COLO668 (cell line): ENCODE results near the gene RPS3.
A peak's percentile ranks its signal among the peaks of the same experiment; 100 is the strongest.
"Not testable (repeated sequence)": the region's sequence is repeated elsewhere in the genome, so short reads cannot be mapped to it uniquely, and the experiment has no call there.

Experiments used
- DNase-seq: peaks from one replicate; lab custom pipeline; 2025; ENCODE audit not compliant: unreplicated experiment; lab: John Stamatoyannopoulos, UW

The RPS3 gene

DNA sequence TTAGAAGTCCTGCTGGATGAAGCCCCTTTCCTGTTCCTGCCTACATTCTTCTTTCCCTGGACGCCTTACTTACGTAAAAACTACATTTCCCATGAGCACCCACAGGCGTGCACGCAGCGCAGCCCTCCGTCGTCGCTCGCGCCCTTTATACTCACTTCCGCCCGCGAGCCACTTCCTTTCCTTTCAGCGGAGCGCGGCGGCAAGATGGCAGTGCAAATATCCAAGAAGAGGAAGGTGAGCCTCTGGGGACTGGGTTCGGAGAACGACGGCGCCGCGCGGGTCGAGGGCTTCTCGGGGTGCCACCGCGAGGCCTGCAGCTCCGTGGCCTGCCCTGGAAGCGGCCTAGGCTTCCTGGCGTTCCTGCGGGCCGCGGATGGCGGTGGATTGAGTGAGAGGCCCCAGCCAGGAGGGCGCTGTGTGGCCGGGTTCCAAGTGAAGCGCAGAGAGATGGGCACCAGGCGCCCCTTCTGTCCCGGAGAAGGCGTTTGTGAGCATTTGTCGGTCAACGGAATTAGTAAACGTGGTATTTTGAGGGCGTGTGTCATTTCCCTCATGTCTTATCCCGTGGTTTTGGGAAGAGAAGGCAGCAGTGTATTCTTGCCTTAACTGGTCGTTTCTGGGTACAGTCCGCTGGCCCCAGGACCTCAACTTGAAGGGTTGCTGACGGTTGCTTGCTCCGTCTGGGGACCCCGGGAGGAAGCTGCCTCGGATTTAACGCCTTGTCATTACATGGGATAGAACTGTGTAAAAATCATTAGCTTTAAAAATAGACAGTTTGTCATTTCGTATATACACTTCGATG lies at the start of gene RPS3:
TSS of gene RPS3 (plus strand) at position 175 of the 802 bp plus-strand sequence. CDS start at position 205, 30 bp downstream.
- DNase-seq, result peak; percentile 90

- DNase-seq, result no peak
Observed at GRCh38 chr11:75349521-75350116, 49.7 kb upstream of the RPS3 start.

DNA sequence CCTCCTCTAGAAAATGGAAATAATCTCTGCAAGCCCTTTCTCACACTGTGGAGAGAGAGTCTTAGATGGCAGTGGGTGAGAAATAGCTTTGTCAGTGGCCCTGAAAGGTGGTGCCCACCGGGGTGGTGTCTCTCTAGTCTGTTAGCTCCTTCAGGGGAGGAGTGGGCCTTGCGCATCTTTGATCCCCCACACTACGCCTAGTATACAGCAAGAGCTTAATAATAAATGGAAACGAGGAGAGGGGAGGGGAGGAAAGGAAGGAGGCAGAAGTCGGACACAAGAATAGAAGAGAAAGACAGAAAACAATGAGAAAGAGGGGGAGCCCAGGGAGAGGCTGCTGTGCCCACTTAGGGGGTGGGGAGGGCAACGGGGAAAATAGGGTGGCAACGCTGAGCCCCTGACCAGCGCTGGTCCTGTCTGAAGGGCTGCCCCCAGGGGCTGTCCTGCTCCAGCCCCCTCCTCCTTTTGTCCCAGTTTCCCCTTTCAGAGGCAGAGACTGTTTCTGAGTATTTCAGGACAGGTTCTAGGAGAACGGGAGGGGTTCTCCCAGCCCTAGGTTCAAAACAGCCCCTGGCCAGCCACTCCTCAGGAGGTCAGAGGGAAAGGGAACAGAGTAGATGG lies 49.1 kb upstream of the RPS3 start:
- no peak for DNase-seq

- peak; percentile 25 for DNase-seq
Observed at GRCh38 chr11:75350743-75351540, 48.4 kb upstream of the RPS3 start.

- peak; percentile 59 for DNase-seq
Observed at GRCh38 chr11:75351541-75351790, 47.9 kb upstream of the RPS3 start, which contains the start of gene ARRB1. TSS of gene ARRB1 (minus strand) at chr11:75351661. CDS start at chr11:75351607, 54 bp downstream.

DNA sequence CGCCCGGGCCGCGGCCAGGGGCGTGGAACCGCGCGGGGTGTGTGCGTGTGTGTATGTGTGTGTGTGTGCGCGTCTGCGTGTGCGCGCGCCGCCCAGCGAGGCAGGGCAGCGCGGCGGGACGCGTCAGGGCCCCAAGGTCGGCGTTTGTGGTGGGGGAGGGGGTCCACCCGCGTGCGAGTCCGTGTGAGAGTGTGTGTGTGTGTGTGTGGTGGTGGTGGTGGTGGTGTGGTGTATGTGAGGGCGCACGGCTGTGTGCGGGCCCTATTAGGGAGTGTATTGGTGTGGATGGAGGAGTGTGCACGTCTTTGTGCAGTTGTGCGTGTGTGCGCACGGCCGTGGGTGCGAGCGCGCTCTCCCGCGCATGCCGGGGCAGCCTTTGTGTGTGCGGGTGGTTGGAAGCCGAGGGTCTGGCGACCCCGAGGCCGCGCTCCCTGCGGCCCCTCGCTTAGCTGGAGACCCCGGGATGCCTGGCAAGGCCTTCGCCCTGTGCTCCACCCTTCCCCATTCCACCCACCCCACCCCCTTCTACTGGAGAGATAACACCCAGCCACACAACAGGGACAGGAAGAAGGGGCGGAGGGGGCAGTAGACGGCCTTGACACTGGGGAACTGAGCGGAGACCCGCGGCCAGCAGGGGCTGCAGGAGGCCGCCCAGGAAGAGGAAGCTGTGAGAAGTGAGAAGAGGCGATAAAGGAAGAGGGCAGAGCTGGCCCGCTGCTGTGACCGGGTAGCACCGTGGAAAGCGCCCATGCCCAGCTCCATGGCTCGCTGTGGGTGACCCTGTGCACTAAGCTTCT lies 47.3 kb upstream of the RPS3 start:
- peak; percentile 12 for DNase-seq

GRCh38 chr11:75352588-75353206 lies 46.6 kb upstream of the RPS3 start:
- DNase-seq, result no peak

DNA sequence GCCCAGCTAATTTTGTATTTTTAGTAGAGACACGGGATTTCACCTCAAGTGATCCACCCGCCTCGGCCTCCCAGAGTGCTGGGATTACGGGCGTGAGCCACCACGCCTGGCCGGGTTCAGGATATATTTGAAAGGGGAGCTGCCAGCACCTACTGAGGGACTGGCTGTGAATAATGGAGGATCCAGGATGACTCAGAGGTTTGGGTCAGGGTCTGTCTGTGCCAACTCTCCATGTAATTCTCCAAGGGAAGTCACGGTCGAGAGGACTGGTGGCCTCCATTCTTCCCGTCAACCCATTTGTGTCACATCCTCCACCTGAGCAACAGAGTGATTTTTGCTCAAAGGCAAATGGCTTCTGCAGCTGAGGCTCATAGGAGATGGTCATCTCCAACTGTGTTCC lies 44.3 kb upstream of the RPS3 start:
- DNase-seq, result no peak

DNA sequence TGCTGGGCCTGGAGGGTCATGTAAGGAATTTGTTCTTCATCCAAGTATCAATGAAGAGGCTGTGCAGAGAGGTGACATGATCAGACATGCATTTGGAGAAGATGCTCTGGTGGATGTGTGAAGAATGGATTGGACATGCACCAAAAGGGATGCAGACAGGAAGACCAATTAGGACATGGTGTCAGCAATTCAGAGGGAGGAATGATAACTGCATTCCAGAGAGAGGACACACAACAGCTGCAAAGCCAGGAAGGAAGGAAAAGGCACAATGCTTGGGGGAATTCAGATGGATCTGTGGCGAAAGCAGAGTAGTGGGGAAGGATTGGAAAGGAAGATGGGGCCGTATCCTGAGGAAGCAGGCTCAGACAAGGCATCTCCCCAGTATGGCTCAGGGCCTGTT lies 42.7 kb upstream of the RPS3 start:
- DNase-seq, result no peak

DNA sequence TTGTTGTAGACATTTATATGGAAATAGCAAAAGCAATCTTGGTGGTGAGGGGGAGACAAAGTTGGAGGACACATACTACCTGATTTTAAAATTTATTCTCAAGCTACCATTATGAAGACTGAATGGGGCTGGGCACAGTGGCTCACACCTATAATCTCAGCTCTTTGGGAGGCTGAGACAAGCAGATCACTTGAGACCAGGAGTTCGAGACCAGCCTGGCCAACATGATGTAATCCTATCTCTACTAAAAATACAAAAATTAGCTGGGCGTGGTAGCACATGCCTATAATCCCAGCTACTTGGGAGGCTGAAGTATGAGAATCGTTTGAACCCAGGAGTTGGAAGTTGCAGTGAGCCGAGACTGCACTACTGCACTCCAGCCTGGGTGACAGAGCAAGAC lies 37.0 kb upstream of the RPS3 start:
- DNase-seq, result not testable (repeated sequence)

GRCh38 chr11:75365711-75366181 lies 33.6 kb upstream of the RPS3 start:
- no peak for DNase-seq

DNA sequence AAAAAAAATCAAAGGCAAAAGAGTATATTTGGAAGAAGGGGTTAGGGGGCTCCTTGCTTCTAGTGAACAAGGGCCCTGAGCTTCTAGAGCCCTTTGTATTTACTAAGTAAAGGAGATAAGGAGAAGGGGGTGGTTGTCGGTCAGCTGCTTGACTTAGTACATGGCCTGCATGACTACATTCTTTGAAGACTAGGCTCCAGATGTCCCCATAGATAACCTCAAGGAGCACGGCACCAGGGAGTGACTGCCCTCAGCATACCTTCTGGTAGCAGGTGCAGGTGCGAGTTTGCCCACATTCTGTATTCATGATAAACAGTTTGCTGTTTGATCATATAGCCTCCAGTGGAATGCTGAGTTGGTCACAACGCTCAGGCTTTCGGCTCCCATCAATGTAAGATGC lies 32.5 kb upstream of the RPS3 start:
- not testable (repeated sequence) for DNase-seq

DNA sequence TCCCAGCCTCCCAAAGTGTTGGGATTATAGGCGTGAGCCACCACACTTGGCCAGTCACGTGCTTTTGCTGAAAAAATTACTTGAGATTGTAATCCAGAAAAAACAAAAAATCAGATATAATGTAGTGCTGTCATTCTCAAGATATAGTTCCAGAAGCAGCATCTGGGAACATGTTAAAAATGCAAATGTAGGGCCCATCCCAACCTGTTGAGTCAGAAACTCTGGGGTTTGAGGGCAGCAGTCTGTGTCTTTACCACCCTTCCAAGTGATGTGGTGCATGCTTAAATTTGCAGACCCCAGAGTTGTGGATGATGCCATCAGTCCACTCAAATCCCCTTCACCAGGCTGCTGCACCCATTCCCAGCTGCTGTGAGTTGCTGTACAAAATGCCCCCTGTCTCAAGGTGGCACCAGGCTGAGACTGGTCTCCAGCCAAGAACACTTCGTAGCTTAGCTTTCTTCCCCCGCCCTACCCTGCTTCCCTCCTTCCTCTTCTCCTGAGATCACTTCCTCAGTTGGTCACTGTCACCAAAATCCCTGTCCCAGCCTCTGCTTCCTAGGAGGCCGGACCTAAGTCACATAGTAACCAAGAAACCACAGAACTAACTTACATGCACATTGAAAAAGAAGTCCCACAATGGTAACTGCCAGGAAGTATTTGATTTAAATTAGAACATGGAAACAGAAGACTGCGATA lies 29.6 kb upstream of the RPS3 start:
- DNase-seq, result no peak

DNA sequence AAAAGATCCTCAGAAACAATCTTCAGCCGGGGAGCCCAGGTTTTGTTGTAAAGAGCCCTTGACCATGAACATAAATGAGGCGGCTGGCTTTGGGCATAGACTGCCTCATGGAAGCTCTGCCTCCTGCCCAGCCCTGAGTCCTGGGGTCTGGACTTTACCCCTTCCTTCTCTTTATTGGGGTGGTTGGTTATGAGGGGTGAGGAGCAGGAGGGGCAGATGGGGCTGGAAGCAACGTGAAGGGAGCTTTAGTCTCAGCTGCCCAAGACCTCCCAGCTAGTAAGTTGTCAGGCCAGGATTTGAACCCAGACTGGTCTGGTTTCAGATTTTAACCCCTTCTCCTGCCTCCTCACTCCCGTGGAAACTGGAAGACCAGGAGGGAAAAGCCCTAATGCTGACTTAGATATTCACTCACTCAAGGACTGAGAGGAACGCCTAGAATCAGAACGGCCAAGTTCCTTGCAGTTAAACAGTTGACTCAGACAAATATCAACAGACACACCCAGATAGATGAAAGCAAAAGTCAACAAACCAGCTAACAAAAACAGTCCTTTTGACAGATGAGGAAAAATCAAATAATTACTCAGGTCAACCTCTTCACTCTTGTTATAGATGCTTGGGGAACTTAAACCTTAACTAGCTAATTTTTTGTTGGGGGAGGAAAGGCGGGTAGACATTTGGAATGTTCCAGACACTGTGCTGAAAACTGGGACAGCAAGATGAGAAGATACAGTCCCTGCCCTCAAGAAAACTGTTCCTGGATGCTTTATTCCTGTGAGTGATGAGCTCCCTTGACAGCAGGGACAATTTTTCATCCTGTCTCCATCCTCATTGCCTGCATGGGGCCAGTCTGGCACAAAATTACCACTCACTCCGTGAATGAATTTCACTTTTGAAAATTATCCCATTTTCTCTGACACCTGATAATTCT lies 27.1 kb upstream of the RPS3 start:
- DNase-seq, result no peak

DNA sequence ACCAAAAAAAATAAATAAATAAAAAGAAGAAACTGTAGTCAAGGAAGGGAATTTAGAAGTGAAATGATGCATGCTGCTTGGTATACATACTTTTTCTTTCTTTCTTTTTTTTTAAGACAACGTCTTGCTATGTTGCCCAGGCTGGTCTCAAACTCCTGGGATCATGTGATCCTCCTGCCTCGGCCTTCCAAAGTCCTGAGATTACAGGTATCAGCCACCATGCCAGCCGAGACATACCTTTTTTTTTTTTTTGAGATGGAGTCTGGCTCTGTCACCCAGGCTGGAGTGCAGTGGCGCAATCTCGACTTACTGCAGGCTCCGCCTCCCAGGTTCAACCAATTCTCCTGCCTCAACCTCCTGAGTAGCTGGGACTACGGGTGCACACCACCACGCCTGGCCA lies 26.1 kb upstream of the RPS3 start:
- DNase-seq, result no peak

- no peak for DNase-seq
Observed at GRCh38 chr11:75374646-75375045, 24.7 kb upstream of the RPS3 start.

DNA sequence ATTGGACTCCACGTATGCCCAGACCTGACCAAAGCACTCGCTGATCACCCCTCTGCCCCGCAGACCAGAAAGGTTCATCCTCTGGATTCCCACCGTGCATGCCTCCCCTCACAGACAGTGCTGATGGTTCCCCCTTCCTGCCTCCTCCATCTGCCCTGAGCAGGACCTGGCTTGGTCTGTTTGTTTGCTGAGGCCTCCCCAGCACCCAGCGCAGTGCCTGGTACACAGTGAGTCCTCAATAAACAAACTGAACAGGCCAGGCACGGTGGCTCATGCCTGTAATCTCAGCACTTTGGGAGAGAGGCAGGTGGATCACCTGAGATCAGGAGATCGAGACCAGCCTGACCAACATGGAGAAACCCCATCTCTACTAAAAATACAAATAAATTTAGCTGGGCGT lies 23.7 kb upstream of the RPS3 start:
- DNase-seq, result no peak

GRCh38 chr11:75376175-75376574 lies 23.1 kb upstream of the RPS3 start:
- DNase-seq, result no peak

GRCh38 chr11:75378776-75379175 lies 20.5 kb upstream of the RPS3 start:
- not testable (repeated sequence) for DNase-seq
